Smooth muscle cell (in vitro differentiated cells): ENCODE results near the gene SELENON. TPM values are rescaled to one million over a fixed set of nuclear protein-coding genes. Genes with fewer than 3 reads are reported as not detected.

ENCODE experiments used
- DNase-seq: peaks from one replicate; lab custom pipeline; 2025; ENCODE audit not compliant: unreplicated experiment; lab: John Stamatoyannopoulos, UW
- H2AFZ ChIP-seq: fragments of 200-600 bp; sonication (generic); 2 replicates; pipeline ENCODE4 v1.6.0; 2016; ENCODE audit warnings: antibody characterized with exemption, low read depth, mild to moderate bottlenecking
- H3F3A ChIP-seq: fragments of 200-600 bp; sonication (generic); 2 replicates; pipeline ENCODE4 v1.6.0; 2017; ENCODE audit warnings: antibody characterized with exemption, low read depth
- H3K27ac ChIP-seq: fragments of 200-600 bp; sonication (generic); 2 replicates; pipeline ENCODE4 v1.5.1; 2016; ENCODE audit warnings: low read depth, mild to moderate bottlenecking
- H3K27me3 ChIP-seq: fragments of 200-600 bp; sonication (generic); 2 replicates; pipeline ENCODE4 v1.6.1; 2016; ENCODE audit warnings: low read depth, mild to moderate bottlenecking
- H3K36me3 ChIP-seq: fragments of 200-600 bp; sonication (generic); 2 replicates; pipeline ENCODE4 v1.5.1; 2016; ENCODE audit warnings: low read depth
- H3K4me1 ChIP-seq: fragments of 200-600 bp; sonication (generic); 2 replicates; pipeline ENCODE4 v1.5.1; 2016; ENCODE audit warnings: low read depth
- H3K4me2 ChIP-seq: fragments of 200-600 bp; sonication (generic); 2 replicates; pipeline ENCODE4 v1.6.0; 2016; ENCODE audit warnings: mild to moderate bottlenecking
- H3K4me3 ChIP-seq: fragments of 200-600 bp; sonication (generic); 2 replicates; pipeline ENCODE4 v1.5.1; 2016; ENCODE audit warnings: mild to moderate bottlenecking
- H3K79me2 ChIP-seq: fragments of 200-600 bp; sonication (generic); 2 replicates; pipeline ENCODE4 v1.6.0; 2016; ENCODE audit warnings: low read depth, mild to moderate bottlenecking
- H3K9ac ChIP-seq: fragments of 200-600 bp; sonication (generic); 2 replicates; pipeline ENCODE4 v1.6.0; 2016; ENCODE audit warnings: low read depth
- H3K9me3 ChIP-seq: fragments of 200-600 bp; sonication (generic); replicated peaks from 2 replicates; pipeline ENCODE4 v1.5.1; 2016; ENCODE audit warnings: low read depth
- H4K20me1 ChIP-seq: fragments of 200-600 bp; sonication (generic); 2 replicates; pipeline ENCODE4 v1.6.0; 2016; ENCODE audit warnings: low read depth
- CTCF ChIP-seq: fragments of 200-600 bp; sonication (generic); IDR thresholded peaks from 2 replicates; pipeline ENCODE4 v1.5.1; 2017; ENCODE audit warnings: borderline replicate concordance, mild to moderate bottlenecking, antibody characterized with exemption; ENCODE audit not compliant: insufficient read depth, poor library complexity, severe bottlenecking
- WGBS: methylation state at CpG from one replicate; pipeline ENCODE4 v1.1.7; 2016; ENCODE audit warnings: low lambda C conversion rate; 5-methylcytosine and 5-hydroxymethylcytosine counted together
- polyA plus RNA-seq: library from polyadenylated mRNA; unstranded; fragments of >200 nt; fragmentation: Nextera tagmentation; extraction: Ambion mirVana; gene quantifications from 2 replicates; pipeline ENCODE4 v1.2.1, GENCODE V29; 2016
- total RNA-seq: library from RNA; depleted of rRNA; stranded (reverse); fragments of >200 nt; gene quantifications from 2 replicates; pipeline ENCODE4 v1.2.3, GENCODE V29; 2014

SELENON gene
- total and polyA plus RNA-seq, 2 experiments from 2014 or later, result 32.6 to 62.9 TPM

- Histone ChIP-seq H3K4me1 (peaks cover 18% of the 10 kb centered on the region), H3K4me3 (no peak overlapping the region), H3K79me2 (peaks cover 6% of the 10 kb centered on the region), H3K36me3 (no peaks in the 10 kb centered on the region), H3F3A (peaks cover 9% of the 10 kb centered on the region), H3K4me2 (no peak overlapping the region), H3K9ac (no peak overlapping the region), H3K9me3 (no peaks in the 10 kb centered on the region), H2AFZ (no peak overlapping the region), H3K27me3 (no peaks in the 10 kb centered on the region), H4K20me1 (peaks cover 18% of the 10 kb centered on the region), H3K27ac (no peak overlapping the region)
- no peak for DNase-seq
- 85% methylated on average over 22 of the region's 22 CpGs for WGBS
- no peak for TF ChIP-seq CTCF
Measured at GRCh38 chr1:25795946-25796810, 3.8 kb upstream of the SELENON start.

- Histone ChIP-seq H3K36me3 (no peaks in the 10 kb centered on the region), H4K20me1 (peaks cover 18% of the 10 kb centered on the region), H3K4me3 (no peak overlapping the region), H3F3A (peaks cover 9% of the 10 kb centered on the region), H3K4me2 (no peak overlapping the region), H3K27me3 (no peaks in the 10 kb centered on the region), H3K27ac (no peak overlapping the region), H3K79me2 (peaks cover 13% of the 10 kb centered on the region), H3K9me3 (no peaks in the 10 kb centered on the region), H2AFZ (no peak overlapping the region), H3K9ac (no peak overlapping the region), H3K4me1 (peaks cover 18% of the 10 kb centered on the region)
- TF ChIP-seq CTCF, result peak; percentile 75
- WGBS, result 7% methylated on average over 19 of the region's 19 CpGs
- peak; percentile 53 for DNase-seq
Measured at GRCh38 chr1:25796811-25797458, 3.1 kb upstream of the SELENON start.

GRCh38 chr1:25797939-25798338, 2.1 kb upstream of the SELENON start:
- Histone ChIP-seq H3K9me3 (no peaks in the 10 kb centered on the region), H3F3A (peaks cover 9% of the 10 kb centered on the region), H3K27ac (no peak overlapping the region), H3K4me3 (no peak overlapping the region), H3K79me2 (peaks cover 13% of the 10 kb centered on the region), H3K4me1 (peaks cover 18% of the 10 kb centered on the region), H3K36me3 (no peaks in the 10 kb centered on the region), H4K20me1 (peaks cover 18% of the 10 kb centered on the region), H3K27me3 (no peaks in the 10 kb centered on the region), H3K9ac (no peak overlapping the region), H3K4me2 (no peak overlapping the region), H2AFZ (no peak overlapping the region)
- TF ChIP-seq CTCF, result peak; percentile 36
- 81% methylated on average over 8 of the region's 8 CpGs for WGBS
- no peak for DNase-seq
